HG03108 (cell line): ENCODE results near the gene CDYL2.
"Not testable (repeated sequence)": the region's sequence is repeated elsewhere in the genome, so short reads cannot be mapped to it uniquely, and the experiment has no call there.

Experiments
- ATAC-seq: cut with Tn5 transposase; IDR thresholded peaks from one replicate; pipeline ENCODE4 v1.9.1; 2021; ENCODE audit warnings: moderate library complexity; ENCODE audit not compliant: unreplicated experiment

Gene CDYL2

GRCh38 chr16:80746231-80746630 is 58.2 kb downstream of the CDYL2 start:
- no peak for ATAC-seq

DNA sequence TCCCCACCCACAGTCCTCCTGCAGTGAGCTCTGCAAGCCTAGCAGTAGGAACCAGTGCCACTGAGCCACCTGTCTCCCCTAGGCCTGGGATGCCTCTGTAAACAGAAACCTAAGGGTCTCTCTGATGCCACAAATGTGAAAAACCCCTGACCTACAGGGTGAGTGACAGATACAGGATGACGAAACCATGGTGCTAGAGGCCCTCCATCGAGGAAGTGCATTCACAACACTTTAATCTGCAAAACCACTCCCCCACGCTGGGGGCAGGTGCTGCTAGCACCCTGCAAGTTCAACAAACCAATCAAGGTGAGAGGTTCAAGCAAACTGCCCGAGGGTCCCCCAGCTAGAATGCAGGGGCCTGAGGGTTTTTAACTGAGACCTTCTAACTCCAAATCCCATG is 59.5 kb downstream of the CDYL2 start:
- no peak for ATAC-seq

- ATAC-seq: no peak
These were observed 60.6 kb downstream of the CDYL2 start for GRCh38 chr16:80743772-80744171.

DNA sequence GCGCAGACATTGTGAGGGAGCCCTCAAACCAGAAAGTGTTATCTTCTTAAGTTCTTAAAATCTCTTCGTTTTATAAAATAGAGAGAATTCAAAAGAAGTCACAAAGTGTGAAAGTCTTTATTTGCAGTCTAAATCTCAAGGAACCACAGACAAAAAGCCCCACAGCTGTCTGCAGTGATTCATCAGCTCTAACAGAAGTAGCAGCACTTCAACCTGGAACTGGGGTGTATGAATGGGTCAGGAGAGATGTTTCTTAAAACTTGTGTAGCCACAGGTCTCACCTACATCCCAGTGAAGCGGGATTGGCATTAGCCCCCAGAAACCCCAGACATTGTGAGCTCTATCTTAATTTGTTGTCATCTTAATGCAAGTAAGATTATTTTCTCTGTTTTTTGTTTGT is 61.1 kb downstream of the CDYL2 start:
- ATAC-seq: no peak

DNA sequence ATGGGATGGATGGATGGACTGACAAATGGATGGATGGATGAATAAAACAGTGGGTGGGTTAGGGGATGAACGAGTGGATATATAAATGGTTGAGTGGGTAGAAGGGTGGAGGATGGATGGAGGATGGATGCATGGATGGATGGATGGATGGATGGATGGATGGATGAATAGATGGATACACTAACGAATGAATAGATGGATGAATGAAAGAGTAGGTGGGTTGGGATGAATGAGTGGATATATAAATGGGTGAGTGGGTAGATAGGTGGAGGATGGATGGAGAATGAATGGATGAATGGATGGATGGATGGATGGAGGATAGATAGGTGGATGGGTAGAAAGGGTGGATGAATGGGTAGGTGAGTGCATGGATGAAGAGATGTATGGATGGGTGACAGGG is 62.1 kb downstream of the CDYL2 start:
- ATAC-seq: no peak

- no peak for ATAC-seq
These were observed 62.7 kb downstream of the CDYL2 start for GRCh38 chr16:80741724-80742123.

- no peak for ATAC-seq
These were observed 64.9 kb downstream of the CDYL2 start for GRCh38 chr16:80739523-80739922.

- ATAC-seq: no peak
These were observed 65.9 kb downstream of the CDYL2 start for GRCh38 chr16:80738521-80738920.

DNA sequence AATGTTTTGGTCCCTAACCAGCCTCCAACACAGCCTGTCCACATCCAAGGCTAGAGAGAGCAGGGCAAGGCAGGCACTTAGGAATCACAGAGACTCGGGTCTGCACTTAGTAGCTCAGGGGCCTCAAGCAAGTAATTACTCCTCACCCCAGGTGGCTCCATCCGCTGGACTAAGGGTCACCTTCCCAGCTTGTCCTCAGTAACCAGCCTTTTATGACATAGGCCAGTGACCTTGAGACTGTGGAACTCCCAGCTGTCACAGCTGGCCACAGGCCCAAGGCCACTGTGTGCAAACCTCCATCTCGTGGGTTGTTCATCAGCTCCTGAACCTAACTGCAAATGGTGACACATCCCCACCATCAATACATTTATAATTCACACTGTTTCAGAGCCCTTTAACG is 68.6 kb downstream of the CDYL2 start:
- ATAC-seq: no peak

- no peak for ATAC-seq
These were observed 71.0 kb downstream of the CDYL2 start for GRCh38 chr16:80733407-80733806.

DNA sequence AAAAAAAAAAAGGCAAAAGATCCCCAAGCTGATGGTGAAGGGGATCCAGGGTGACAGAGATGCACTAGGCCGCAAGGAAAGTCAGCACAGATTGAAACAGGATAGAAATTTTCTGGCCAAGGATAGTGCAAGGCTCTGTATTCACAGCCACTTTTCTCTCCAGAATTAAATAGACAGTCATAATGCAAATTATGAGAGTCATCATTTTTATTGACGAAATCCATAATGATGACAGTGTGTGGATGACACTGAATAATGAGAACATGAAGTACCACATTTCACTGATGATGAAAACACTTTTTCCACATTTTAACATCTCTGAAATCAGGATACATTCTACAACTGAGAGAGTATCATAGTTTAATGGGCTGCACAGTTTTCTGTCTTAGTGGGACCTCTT is 72.5 kb downstream of the CDYL2 start:
- no peak for ATAC-seq

GRCh38 chr16:80727066-80727763 is 77.2 kb downstream of the CDYL2 start:
- not testable (repeated sequence) for ATAC-seq

GRCh38 chr16:80725566-80726162 is 78.7 kb downstream of the CDYL2 start:
- ATAC-seq: no peak

DNA sequence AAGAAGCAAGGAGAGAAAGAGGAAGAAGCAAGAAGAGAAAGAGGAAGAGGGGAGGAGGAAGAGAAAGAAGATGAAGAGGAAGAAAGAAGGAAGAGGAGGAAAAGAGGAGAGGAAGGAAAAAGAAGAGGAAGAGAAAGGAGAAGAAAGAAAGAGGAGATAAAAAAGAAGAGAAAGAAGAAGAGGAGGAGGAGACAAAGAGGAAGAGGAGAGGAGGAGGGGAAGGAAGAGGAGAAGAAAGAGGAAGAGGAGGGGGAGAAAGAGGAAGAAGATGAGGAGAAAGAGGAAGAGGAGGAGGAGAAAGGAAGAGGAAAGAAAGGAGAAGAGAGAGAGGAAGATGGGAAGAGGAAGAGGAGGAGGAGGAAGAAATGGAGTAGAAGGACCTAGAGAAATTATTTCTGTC is 80.4 kb downstream of the CDYL2 start:
- no peak for ATAC-seq

- ATAC-seq: no peak
These were observed 81.3 kb downstream of the CDYL2 start for GRCh38 chr16:80723091-80723490.

DNA sequence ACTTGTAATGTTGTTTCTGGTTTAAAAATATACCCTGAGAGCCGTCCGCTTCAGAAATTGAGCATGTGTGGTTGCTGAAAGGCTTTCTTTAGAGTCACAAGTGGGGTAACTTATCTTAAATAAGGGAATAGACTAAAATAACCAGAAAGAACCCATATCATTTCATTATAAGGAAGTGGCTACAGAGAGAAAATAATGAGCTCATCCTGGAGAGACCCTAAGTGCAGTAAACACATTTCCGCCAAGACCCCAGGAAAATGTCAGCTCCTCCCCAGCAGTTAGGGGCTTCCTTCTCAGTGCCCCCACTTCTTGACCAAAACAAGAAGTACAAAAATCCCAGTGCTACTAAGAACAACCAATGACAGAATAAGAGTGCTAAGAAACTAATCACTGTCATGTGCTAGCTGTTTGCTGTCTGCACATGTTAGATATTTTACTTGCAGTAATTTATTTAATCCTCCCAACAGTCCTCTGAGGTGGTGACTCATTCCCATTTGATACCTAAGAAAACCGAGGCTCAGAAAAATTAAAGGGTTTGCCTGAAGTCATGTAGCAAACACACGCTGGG is 83.5 kb downstream of the CDYL2 start:
- no peak for ATAC-seq

DNA sequence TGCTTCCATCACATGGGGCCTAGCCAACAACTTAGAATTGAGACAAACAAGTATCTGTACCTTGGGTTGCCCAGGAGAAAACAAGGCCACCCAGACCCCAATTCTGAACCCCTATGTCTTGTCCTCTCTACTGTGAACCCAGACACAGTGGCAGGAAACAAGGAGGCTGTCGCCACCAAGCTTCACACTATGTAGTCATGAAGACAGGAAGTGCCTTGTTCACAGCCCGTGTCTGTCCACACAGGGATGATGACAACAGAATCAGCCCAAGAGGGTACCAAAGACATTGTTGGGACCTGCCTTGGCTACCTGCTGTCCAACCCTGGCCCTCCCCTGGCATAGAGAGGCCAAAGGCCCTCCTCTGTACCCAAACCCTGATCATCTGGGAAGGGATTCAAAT is 84.8 kb downstream of the CDYL2 start:
- no peak for ATAC-seq

GRCh38 chr16:80718480-80719220 is 85.7 kb downstream of the CDYL2 start:
- ATAC-seq: no peak

- ATAC-seq: no peak
These were observed 86.8 kb downstream of the CDYL2 start for GRCh38 chr16:80717611-80718010.

DNA sequence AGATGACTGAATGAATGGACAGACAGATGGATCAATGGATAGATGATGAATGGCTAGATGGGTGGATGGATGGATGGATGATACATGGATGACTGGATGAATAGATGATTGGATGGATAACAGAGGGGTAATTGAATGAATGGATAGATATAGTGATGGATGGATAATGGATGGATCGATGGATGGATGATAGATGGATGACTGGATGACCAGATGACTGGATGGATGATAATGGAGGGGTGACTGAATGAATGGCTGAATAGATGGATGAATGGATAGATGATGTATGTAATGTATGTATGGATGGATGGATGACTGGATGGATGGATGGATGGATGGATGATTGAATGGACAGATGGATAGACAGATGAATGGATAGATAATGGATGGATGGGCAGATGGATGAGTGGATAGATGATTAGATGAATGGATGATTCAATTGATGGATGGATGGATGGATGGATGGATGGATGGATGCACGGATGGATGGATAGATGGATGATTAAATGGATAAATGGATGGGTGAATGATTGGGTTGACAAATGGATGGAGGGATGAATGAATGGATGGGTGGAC is 87.7 kb downstream of the CDYL2 start:
- no peak for ATAC-seq

DNA sequence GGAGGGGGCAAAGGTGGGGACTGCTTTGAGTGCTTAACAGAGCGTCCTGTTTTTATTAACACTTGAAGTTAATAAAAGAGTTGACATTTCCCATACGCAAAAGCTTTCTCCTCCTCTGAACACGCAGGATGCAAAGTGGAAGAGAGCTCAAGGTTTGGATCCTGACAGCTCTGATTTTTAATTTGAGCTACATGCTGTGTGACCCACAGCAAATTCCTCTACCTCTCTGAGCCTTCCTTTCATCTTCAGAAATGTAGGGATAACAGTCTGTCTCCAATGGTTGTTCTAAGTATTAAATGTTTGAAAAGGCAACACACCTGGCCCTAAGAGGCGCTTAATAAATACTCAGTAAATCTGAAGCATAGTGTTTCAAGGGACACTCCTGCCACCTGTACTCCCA is 93.0 kb downstream of the CDYL2 start:
- no peak for ATAC-seq

DNA sequence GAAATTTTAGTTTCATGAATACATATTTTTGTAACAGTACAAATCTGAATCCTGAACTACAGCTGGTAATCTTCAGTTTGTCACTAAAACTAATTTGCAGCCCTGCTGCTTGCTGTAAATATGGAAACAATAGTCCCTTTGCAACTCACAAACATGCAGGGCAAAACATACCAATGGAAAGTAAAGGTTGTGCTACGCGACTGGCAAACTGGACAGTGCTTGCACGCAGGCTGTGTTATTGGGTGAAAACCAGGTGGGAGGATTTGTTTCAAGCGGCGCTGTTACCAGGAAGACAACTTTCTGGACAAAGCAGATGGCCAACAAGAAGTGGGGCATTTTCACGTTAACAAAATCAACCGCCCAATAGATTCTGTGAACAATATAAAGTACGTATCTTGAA is 93.5 kb downstream of the CDYL2 start:
- ATAC-seq: no peak
